GM21423 (cell line): ENCODE data around the gene INPP4A.

Experiments used
- ATAC-seq: cut with Tn5 transposase; IDR thresholded peaks from one replicate; pipeline ENCODE4 v1.9.1; 2021; ENCODE audit warnings: mild to moderate bottlenecking, moderate library complexity; ENCODE audit not compliant: unreplicated experiment

Gene INPP4A

DNA sequence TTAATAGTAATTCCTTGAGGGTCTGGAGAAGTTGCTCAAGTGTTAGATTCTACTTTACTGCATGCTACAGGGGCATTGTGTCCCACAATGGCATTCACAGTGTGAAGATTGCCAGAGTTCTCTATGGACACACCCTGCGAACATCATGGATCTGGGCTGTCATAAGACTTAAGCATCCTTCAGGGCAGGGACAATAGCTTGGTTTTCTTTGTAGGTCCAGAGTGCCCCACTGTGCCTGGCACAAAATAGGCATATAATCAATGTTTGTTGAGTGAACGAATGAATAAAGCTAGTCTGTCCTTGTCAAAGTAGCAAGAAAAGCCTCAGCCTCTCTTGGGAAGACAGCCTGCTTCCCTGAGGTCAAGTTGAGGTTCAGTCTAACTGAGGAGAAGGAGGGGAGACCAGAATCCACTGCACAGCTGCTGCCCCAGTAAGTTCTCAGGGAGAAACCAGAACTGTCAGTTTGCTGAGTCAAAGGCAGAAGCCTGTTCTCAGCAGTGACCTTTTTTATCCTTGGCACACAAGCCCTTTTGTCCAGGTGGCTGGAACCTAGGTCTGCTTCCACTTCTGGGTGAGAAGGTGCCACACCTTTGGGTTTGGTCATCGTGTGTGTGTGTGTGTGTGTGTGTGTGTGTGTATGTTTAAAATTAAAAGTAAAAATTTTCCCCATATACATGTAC is 15.0 kb downstream of the INPP4A start:
- ATAC-seq, result no peak

DNA sequence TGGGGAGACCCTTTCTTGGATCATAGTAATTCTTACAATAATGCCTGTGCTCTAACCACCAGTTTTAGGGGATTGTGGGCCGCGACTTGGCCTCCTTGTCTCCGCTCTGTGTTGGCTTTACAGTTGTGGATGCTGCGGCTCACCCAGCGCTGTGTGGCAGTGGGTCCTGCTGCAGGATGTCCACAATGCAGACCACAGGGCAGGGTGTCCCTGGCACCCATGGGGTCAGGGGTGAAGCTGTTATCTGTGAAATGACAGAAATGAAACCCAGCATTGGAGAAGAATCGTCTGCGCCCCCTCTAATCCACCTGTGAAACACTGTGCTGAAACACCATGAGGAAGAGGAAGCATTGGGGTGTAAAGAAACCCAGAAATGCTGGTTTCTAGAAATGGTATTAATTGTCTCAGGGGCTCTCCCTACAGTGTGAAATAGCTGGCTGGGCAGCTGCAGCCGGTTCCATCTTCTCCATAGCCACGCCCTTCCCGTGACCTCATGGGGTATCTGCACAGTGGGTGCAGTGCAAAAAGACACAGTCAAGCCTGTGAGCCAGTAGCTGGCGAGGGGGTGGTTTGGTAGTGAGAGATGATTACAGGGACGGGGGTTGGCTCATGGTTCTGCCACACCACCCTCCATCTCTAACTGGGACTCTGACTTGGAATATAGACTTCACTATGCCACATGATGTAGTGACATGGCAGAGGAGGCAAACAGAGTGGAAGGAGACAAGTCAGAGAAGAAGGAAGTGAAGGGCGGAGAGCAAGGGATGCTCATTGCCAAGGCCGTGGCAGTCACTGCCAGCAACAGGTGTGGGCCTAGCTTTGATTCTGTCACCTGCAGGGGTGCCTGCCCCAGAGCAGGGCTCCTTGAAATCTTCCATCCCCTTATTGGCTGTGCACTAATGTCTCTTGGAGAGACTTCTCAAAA is 16.2 kb downstream of the INPP4A start:
- peak; percentile 58 for ATAC-seq

DNA sequence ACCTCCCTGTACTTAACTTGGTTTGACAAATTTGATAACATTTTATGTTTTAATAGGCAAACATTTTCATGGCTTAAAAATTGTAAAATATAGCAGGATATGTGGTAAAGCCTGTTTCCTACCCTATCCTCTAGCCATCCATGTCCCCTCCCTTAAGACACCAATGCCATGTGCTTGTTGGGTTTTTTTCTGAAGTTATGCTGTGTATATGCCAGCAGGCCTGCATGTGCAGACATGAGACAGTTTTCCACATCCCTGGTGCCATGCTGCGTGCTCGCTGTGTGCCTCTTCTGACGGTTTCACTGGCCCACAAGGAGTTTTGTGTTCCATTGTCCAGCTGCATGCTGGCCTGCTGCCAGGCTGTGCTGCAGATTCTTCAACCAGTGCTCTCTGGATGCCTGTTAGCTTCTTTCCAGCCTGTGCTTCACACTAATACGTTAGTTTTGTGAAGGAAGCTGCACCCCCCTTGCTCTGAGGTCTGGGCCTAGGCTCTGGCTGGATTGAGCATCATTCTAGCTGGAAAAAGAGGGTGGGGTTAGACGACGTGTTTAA is 16.9 kb downstream of the INPP4A start:
- no peak for ATAC-seq

DNA sequence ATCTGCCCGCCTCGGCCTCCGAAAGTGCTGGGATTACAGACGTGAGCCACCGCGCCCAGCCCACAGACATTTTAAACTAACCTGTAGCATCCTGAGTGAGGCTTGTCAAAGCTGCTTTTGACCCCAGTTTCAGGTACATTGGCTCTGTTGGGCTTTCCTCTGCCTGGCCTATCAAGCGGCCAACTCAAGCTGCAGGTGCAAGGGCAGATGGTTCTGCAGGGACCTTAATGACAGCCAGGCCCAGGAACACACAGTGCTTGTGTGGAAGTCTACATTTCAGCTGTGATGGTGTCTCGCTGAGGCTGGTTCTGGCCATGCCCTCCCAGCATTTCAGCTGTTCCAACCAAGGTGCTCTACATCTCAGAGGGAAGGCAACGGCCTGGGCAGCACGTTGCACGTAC is 18.4 kb downstream of the INPP4A start:
- no peak for ATAC-seq

DNA sequence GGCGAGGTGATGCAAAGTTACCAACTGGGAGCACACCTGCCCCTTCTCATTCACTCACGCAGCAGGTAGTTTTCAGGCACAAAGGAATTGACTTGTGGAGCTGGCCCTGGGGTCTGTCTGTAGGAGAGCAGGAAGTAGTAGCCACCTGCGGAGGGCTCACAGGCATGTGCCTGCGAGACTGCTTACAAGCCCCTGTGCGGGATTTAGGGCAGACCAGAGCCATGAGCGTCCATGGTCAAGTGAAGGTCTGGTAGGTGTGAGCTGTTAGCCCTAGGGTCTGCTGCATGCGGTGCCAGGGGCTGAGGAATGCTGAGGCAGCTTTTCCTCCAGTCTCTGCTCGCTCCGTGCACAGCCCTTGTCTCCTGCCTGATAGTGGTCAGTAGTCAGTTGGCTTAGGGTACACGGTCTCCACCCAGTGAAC is 18.9 kb downstream of the INPP4A start:
- ATAC-seq, result no peak

DNA sequence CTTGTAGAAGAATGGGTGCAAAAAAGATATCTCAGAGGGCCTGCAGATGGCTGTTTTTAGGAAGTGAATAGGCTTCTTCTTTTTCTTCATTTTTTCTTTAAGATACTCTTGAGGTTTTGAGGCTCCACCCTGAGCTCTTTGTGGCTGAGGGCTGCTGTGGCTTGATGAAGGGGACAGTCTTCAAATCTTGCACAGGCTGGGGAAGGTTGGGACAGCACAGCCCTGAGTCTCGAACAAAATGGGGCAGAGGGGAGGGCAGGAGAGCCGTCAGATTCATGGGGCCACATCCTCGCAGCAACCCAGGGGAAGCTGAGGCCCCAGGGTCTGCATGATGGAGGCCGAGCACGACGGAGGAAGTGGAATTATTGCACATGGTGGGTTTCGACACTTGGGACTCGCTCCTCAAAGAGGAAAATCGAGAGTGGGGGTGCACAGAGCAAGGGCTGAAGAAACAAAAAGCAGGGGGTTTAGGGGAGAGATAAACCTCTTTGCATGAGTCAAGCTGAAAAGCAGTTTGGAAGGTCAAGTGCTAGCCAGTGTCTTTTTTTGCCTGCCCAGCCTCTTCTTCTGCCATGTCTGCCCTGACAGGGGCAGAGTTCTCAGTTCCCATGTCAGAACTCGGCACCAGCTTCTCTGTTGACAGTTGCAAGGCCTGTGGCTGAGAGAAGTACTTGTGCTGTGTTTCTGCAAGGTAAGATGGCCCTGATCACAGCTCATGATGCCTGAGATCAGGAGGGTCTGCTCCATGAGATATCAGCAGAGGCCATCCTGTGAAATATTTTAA is 19.5 kb downstream of the INPP4A start:
- no peak for ATAC-seq

DNA sequence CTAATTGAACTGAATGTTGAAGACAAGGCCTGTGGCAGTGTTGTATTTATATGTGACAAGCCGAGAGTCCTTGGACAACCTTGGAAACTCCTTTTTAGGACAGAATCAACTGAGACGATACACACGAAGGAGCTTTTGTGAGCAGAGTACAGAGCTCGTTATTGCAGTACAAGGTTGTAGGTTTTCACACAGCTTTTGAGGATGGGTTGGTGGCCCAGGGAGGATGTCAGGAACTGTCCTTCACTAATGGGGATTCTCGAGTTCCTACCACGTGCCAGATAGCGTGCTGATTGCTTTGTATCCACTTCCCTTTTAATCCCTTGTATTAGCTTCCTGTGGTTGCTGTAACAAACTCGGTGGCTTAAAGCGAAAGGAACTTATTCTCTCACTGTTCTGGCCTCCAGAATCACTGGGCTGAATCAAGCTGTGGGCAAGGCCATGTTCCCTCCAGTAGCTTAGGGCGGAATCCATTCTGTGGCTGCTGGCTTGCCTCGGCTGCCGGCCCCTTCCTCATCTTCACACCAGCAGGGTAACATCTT is 20.2 kb downstream of the INPP4A start:
- ATAC-seq, result peak; percentile 32

DNA sequence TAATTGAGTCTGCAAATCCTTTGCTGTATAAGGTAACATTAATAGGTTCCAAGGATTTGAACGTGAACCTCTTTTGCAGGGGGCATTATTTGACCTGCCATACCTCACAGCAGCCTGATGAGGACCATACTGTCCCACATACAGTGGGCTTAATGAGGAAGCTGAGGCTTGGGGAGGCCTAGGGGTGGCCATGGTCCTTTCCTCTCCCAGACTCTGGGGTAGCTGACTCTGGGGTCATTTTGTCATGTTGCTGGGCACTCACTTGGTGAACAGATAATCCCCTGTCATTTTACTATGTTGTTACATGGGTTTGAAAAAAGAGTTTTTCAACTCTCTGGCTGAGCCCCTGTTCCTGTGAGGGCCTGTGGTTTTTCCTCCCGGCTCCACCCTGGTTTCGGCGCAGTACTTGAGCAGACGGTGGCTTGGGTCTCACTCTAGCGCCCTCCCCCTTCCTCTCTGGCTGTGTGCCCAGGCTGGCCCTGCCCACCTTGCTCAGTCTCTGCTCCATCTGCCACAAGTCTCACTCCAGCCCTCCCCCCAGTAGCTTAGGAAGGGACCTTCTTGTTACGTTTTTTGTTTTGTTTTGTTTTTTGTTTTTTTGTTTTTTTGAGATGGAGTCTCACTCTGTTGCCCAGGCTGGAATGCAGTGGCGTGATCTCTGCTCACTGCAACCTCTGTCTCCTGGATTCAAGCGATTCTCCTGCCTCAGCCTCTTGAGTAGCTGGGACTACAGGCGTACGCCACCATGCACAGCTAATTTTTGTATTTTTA is 21.0 kb downstream of the INPP4A start:
- ATAC-seq, result peak; percentile 26

DNA sequence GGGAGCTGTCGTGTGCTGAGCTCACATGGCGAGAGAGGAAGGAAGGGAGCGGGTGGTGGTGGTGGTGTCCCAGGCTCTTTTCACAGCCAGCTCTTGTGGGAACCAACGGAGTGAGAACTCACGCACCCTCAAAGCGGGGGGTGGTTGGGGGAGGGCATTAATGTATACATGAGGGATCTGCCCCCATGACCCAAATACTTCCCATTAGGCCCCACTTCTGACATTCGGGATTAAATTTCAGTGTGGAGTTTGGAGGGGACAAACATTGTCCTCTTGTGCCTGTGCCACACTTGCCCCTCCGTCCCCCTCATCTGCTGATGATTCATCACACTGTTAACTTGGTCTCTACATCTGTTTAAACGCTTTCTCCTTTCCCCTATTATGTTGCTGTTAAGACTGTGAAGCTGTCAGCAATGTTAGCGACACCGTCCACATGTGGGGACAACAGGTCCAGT is 22.5 kb downstream of the INPP4A start:
- no peak for ATAC-seq

DNA sequence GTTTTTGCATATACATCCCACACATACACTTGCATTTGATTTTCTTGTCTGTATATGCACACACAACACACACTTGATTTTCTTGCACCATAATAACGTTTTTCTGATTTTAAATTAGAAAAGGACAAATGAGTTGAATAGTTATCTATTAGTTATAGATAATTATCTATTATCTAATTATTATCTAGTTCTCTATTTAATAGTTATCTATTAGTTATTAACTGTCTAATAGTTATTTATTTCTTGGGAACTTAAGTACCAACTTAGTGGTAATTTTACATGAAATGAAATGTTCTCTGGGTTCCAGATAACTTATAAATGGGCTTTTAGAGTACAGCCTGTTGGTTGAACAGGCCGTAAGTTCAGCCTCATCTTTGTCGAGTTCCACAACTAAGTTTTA is 23.0 kb downstream of the INPP4A start:
- no peak for ATAC-seq

DNA sequence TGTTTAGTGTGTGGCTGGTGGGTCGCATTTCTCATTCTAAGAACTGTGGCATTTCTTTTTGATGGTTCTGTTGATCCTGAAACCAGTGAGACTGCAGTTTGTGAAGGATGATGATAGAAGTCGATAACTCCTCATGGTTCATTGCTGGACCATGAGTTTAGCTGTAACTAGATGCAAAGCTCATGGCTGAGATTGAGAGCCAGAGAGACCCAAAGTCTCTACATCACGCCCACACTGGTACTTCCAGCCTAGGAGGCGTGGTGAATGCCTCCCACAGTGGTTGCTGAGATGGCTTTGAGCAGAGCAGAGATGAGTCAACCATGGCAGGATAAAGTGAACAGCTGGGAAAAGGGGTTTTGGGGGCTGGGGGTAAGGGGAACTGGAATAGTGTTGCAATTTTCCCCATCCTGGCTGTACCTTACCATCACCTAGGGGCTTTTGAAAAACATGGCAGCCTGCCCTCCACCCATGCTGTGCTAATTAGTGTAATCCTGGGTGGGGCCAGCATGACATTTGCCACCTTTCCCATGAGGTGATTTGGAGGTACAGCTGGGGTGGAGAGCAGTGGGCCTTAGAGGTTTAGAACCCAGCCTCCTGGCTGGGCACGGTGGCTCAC is 24.1 kb downstream of the INPP4A start:
- ATAC-seq, result peak; percentile 31

DNA sequence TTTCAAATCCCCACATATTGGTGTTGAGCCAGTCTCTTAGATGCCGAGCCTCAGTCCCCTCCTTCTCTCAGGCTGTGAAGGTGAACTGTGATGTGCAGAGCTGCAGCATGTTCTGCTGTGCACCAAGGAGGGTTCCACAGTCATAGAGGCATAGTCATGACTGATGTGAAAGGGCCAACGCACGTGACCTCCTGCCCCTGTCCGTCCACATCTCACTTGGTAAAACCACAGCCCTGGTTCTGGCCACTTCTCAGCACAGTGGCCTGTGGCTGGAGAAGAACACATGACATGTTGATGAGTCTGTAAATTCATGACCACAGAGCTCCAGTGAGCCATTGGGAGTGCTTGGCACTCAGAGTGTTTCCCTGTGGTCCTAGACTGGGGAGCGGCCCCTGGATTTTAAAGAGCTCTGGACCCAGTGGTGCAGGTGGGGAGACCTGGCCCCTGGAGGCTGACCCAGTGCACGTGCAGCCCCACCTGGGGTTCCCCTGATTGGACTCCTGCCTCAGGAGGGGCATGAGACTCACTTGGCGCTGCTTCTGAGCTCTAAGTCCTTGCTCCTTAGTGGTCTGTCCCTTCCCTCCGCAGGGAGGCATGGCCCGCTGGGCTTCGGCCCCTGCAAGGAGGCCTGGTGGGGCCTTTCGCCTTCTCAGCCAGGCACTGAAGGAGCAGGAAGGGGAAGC is 25.3 kb downstream of the INPP4A start:
- ATAC-seq, result no peak

DNA sequence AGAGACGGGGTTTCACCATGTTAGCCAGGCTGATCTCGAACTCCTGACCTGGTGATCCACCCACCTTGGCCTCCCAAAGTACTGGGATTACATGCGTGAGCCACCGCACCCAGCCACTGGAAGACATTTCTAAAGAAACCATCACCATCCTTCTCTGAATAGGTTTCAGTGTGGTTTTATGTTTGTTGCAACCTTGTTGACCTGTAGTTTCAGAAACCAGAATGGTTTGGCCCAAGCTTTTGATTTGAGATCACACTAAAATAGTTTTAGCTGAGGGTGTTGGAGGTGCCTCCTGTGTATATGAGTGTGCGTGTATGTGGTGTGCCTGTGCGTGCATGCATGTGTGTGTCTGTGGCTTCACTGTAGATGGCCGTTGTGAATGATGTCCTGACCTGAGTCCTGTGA is 26.2 kb downstream of the INPP4A start:
- no peak for ATAC-seq

DNA sequence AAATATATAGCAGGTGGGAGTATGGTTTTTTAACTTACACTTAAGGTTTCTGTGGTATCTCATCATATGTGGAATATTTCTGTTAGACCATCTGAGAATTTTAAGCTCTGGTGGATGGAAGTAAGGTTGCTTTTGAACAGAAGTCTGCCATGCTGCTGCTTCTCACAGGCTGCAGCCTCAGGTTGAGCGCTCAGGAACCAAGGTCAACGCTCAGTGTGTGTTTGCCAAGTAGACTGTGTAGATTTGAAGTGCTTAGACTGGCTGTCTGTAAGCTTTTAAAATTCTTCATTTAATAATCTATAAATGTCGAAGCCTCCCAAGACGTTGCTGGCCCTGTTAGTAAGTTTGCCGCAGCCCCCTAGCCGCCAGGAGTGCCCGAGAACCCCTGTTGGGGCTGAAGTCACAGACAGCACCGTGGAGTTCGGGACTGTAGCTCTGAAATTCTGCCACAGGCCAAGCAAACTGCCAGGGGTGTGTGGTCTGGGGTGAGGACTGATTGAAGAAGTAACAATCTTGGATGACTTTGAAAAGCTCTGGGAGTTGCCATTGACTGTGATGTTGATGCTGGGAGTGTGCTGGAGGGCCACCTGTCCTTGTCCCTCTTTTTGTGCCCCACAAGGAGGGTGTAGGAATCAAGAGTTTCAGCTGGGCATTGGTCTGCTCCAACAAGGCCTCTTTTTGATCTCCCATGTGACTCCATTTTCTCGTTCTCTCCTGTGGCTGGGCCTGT is 26.9 kb downstream of the INPP4A start:
- no peak for ATAC-seq

DNA sequence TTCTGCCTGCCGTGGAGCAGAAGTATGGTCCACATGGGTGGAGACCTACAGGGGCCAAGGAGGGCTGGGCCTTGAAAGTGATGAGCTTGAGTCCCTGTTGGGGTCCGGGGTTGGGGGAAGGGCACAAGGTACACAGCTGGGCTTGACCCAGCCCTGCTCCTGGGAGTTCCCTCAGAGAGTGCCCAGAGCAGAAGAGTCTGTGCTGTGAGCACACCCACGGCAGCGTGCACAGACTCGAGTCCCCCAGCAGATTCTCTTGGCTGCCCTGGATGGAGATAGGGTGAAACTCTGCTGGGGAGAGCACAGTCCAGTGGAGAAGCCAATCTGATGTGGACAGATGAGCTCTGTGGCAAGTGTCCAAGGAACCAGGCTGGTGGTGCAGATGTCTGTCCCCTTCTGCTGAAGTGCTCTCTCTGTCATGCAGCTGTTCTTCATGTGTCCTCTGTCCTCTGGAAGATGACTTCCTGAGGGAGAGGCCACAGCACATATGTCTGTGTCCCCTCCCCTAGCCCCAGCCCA is 27.5 kb downstream of the INPP4A start:
- ATAC-seq, result no peak

DNA sequence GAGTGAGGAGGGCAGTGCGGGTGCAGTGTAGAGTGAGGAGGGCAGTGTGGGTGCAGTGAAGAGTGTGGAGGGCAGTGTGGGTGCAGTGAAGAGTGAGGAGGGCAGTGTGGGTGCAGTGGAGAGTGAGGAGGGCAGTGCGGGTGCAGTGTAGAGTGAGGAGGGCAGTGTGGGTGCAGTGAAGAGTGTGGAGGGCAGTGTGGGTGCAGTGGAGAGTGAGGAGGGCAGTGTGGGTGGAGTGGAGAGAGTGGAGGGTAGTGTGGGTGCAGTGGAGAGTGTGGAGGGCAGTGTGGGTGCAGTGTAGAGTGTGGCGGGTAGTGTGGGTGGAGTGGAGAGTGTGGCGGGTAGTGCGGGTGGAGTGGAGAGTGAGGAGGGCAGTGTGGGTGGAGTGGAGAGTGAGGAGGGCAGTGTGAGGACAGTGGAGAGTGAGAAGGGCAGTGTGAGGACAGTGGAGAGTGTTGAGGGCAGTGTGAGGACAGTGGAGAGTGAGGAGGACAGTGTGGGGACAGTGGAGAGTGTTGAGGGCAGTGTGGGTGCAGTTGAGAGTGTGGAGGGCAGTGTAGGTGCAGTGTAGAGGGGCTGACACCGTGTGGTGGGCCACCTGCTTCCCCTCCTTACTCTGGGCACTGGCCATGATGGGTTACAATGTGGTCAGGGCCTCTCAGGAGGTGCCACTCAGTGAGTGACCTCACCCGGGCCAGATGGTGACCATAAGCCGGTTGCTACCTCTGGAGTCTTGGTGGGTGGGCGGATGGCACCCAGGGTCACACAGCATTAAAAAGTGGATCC is 28.5 kb downstream of the INPP4A start:
- no peak for ATAC-seq
